H1 (cell line): ENCODE data around the gene UBE2A. TPM values are rescaled to one million over a fixed set of nuclear protein-coding genes. Genes with fewer than 3 reads are reported as not detected.

Experiments used
- ASH2L ChIP-seq: fragments of 200-600, 300-600 bp; sonication (generic); IDR thresholded peaks from one replicate; pipeline ENCODE4 v1.7.1; 2017; ENCODE audit warnings: low read length
- ATF2 ChIP-seq: IDR thresholded peaks from 2 replicates; pipeline ENCODE4 v1.6.1; 2012; ENCODE audit warnings: low read length, inconsistent platforms
- HDAC2 ChIP-seq, 2 experiments: fragments of 300-600 bp in 1 of 2; sonication (generic) in 1 of 2; IDR thresholded peaks; 2 replicates each; pipeline ENCODE4 v1.6.1; 2011 to 2012; ENCODE audit warnings: low read depth in 2 of 2, low read length in 2 of 2, mild to moderate bottlenecking in 2 of 2, moderate library complexity in 2 of 2, borderline replicate concordance in 1 of 2, inconsistent platforms in 1 of 2
- NRF1 ChIP-seq: IDR thresholded peaks from 2 replicates; pipeline ENCODE4 v1.6.1; 2011; ENCODE audit warnings: mild to moderate bottlenecking, low read depth, low read length, improper control_type of control experiment
- POLR2A ChIP-seq, 2 experiments: IDR thresholded peaks; 1 replicate in 1 of 2; 2 replicates in 1 of 2; pipeline ENCODE4 v1.6.1; 2011; ENCODE audit warnings: low read depth in 2 of 2, low read length in 2 of 2, mild to moderate bottlenecking in 2 of 2; ENCODE audit errors: control extremely low read depth in 1 of 2
- RBBP5 ChIP-seq: IDR thresholded peaks from 2 replicates; pipeline ENCODE4 v1.7.1; 2012; ENCODE audit warnings: low read depth, mild to moderate bottlenecking, inconsistent platforms, low read length, moderate library complexity, borderline replicate concordance
- SAP30 ChIP-seq: fragments of 300-600 bp; sonication (generic); IDR thresholded peaks from 2 replicates; pipeline ENCODE4 v1.7.1; 2012; ENCODE audit warnings: low read length, moderate library complexity, mild to moderate bottlenecking, inconsistent platforms; ENCODE audit not compliant: insufficient read depth, insufficient replicate concordance
- SP1 ChIP-seq: IDR thresholded peaks from 2 replicates; pipeline ENCODE4 v1.6.1; 2011; ENCODE audit warnings: low read depth, low read length
- polyA plus RNA-seq, 7 experiments: library from polyadenylated mRNA; depleted of rRNA in 3 of 7; stranded (reverse) in 5 of 7; unstranded in 2 of 7; fragments of >200 nt in 5 of 7; fragments of 200-250 nt in 2 of 7; gene quantifications; 1 replicate in 5 of 7; 2 replicates in 1 of 7; 4 replicates in 1 of 7; pipeline versions ENCODE4 v1.2.1 to v1.2.3, GENCODE V29; 2011 to 2013; ENCODE audit warnings: missing spikeins in 2 of 7, mixed read lengths in 2 of 7
- total RNA-seq: library from RNA; stranded (reverse); fragmentation: NEBNext Ultra II Directional; extraction: Animal tissue kit (Norgen Biotek cat#: 25700); gene quantifications from 2 replicates; pipeline ENCODE4 v1.2.1, GENCODE V29; 2021
- TF ChIP-seq, protein P1 (sequence below): fragments of 300-600 bp; sonication (generic); IDR thresholded peaks from 2 replicates; pipeline ENCODE4 v1.7.1; 2012; ENCODE audit warnings: low read length, moderate library complexity, mild to moderate bottlenecking, inconsistent platforms; ENCODE audit not compliant: insufficient replicate concordance

UBE2A gene
- total and polyA plus RNA-seq, 2 of the 8 experiments (the other 6 are each of a cell fraction or from before 2014, with no cell fraction given) = 24.8 to 43.9 TPM

DNA sequence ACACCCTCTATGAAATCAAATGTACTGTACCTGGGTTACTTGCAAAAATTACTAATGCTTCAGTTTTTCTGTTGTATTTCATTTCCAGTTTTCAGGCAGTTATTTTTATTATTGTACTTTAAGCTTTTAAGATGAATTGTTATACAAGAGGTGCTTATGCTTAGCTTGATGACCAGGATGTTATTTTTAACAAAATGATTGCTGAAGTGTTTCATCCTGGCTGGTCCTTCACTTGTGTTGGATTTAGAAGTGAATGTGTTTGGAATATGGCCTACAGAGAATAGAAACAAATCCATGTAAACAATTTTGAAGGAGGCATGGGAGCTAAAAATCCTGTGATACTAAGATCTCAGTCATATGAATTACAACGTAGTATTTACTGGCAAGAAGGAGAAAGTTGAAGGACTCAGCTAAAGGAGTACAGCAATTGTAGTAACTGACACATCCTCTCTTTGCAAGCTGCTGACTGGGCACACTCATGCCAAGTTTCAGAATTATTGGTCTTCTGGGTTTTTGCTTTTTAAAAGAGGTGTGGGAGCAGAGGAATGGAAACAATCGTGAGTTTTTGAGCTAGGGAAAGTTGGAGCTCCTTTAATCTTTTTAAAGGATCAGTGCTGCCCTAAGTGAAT is 9.2 kb downstream of the UBE2A start (continued):
- TF ChIP-seq, protein P1, sequence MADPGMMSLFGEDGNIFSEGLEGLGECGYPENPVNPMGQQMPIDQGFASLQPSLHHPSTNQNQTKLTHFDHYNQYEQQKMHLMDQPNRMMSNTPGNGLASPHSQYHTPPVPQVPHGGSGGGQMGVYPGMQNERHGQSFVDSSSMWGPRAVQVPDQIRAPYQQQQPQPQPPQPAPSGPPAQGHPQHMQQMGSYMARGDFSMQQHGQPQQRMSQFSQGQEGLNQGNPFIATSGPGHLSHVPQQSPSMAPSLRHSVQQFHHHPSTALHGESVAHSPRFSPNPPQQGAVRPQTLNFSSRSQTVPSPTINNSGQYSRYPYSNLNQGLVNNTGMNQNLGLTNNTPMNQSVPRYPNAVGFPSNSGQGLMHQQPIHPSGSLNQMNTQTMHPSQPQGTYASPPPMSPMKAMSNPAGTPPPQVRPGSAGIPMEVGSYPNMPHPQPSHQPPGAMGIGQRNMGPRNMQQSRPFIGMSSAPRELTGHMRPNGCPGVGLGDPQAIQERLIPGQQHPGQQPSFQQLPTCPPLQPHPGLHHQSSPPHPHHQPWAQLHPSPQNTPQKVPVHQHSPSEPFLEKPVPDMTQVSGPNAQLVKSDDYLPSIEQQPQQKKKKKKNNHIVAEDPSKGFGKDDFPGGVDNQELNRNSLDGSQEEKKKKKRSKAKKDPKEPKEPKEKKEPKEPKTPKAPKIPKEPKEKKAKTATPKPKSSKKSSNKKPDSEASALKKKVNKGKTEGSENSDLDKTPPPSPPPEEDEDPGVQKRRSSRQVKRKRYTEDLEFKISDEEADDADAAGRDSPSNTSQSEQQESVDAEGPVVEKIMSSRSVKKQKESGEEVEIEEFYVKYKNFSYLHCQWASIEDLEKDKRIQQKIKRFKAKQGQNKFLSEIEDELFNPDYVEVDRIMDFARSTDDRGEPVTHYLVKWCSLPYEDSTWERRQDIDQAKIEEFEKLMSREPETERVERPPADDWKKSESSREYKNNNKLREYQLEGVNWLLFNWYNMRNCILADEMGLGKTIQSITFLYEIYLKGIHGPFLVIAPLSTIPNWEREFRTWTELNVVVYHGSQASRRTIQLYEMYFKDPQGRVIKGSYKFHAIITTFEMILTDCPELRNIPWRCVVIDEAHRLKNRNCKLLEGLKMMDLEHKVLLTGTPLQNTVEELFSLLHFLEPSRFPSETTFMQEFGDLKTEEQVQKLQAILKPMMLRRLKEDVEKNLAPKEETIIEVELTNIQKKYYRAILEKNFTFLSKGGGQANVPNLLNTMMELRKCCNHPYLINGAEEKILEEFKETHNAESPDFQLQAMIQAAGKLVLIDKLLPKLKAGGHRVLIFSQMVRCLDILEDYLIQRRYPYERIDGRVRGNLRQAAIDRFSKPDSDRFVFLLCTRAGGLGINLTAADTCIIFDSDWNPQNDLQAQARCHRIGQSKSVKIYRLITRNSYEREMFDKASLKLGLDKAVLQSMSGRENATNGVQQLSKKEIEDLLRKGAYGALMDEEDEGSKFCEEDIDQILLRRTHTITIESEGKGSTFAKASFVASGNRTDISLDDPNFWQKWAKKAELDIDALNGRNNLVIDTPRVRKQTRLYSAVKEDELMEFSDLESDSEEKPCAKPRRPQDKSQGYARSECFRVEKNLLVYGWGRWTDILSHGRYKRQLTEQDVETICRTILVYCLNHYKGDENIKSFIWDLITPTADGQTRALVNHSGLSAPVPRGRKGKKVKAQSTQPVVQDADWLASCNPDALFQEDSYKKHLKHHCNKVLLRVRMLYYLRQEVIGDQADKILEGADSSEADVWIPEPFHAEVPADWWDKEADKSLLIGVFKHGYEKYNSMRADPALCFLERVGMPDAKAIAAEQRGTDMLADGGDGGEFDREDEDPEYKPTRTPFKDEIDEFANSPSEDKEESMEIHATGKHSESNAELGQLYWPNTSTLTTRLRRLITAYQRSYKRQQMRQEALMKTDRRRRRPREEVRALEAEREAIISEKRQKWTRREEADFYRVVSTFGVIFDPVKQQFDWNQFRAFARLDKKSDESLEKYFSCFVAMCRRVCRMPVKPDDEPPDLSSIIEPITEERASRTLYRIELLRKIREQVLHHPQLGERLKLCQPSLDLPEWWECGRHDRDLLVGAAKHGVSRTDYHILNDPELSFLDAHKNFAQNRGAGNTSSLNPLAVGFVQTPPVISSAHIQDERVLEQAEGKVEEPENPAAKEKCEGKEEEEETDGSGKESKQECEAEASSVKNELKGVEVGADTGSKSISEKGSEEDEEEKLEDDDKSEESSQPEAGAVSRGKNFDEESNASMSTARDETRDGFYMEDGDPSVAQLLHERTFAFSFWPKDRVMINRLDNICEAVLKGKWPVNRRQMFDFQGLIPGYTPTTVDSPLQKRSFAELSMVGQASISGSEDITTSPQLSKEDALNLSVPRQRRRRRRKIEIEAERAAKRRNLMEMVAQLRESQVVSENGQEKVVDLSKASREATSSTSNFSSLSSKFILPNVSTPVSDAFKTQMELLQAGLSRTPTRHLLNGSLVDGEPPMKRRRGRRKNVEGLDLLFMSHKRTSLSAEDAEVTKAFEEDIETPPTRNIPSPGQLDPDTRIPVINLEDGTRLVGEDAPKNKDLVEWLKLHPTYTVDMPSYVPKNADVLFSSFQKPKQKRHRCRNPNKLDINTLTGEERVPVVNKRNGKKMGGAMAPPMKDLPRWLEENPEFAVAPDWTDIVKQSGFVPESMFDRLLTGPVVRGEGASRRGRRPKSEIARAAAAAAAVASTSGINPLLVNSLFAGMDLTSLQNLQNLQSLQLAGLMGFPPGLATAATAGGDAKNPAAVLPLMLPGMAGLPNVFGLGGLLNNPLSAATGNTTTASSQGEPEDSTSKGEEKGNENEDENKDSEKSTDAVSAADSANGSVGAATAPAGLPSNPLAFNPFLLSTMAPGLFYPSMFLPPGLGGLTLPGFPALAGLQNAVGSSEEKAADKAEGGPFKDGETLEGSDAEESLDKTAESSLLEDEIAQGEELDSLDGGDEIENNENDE = no peak
- TF ChIP-seq HDAC2 (IDR thresholded peaks at IDR 0.05; ENCODE audit: borderline replicate concordance in 1 of 2, low read depth in 2 of 2, low read length in 2 of 2) (no peak), ASH2L (no peak), RBBP5 (no peak), NRF1 (no peak), SAP30 (no peak), SP1 (no peak), POLR2A (IDR thresholded peaks at IDR 0.05; ENCODE audit: control extremely low read depth in 1 of 2, low read depth in 2 of 2, low read length in 2 of 2) (no peak), ATF2 (no peak)
